ENCODE measurements around the gene NKX2-2.

DNA sequence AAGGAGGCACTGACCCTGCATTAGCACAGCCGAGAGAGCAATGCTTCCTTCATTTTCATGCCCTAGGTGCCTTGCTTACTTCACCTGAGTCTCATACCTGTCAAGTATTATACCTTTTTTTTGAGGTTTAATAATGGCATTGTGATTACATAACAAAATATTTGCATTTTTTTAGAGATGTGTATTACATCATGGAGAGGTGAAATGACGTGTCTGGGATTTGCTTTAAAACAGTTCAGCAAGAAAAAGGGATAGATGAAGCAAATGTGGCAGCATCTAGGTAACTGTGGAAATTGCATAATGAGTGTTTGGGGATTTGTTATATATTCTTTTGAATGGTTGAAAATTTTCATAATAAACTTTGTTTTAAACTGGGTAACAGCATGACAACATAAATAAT lies 48.9 kb downstream of the NKX2-2 start:
- TF ChIP-seq CTCF (IDR thresholded peaks at IDR 0.05) (no peak), POLR2A (IDR thresholded peaks at IDR 0.05) (no peak)

Measured in lower leg skin (tissue), 3 donors.